IPS-15b (cell line): ENCODE data around the gene PARD3.

ENCODE experiments used
- H3K27me3 ChIP-seq: one replicate; pipeline ENCODE4 v1.6.1; 2013; ENCODE audit warnings: low read length; ENCODE audit not compliant: control insufficient read depth, insufficient read depth
- H3K36me3 ChIP-seq: one replicate; pipeline ENCODE4 v1.6.1; 2013; ENCODE audit warnings: low read length; ENCODE audit not compliant: control insufficient read depth, insufficient read depth
- H3K4me1 ChIP-seq: one replicate; pipeline ENCODE4 v1.6.1; 2013; ENCODE audit warnings: mild to moderate bottlenecking, low read length; ENCODE audit not compliant: control insufficient read depth, insufficient read depth
- H3K4me3 ChIP-seq: one replicate; pipeline ENCODE4 v1.5.1; 2013; ENCODE audit warnings: low read depth, low read length
- H3K9ac ChIP-seq: one replicate; pipeline ENCODE4 v1.6.1; 2013; ENCODE audit warnings: low read depth, mild to moderate bottlenecking, low read length
- H3K9me3 ChIP-seq: one replicate; pipeline ENCODE4 v1.6.1; 2013; ENCODE audit warnings: mild to moderate bottlenecking, low read length; ENCODE audit not compliant: control insufficient read depth, insufficient read depth

PARD3 gene

GRCh38 chr10:34587002-34587679 is 228.0 kb downstream of the PARD3 start:
- Histone ChIP-seq H3K4me3 (no peak overlapping the region), H3K9ac (no peak overlapping the region), H3K36me3 (no peaks in the 10 kb centered on the region), H3K27me3 (no peaks in the 10 kb centered on the region), H3K9me3 (no peaks in the 10 kb centered on the region), H3K4me1 (peaks cover 13% of the 10 kb centered on the region)

- Histone ChIP-seq H3K4me1 (peaks cover 13% of the 10 kb centered on the region), H3K4me3 (no peak overlapping the region), H3K36me3 (no peaks in the 10 kb centered on the region)
Observed at GRCh38 chr10:34585422-34586112, 229.5 kb downstream of the PARD3 start.

DNA sequence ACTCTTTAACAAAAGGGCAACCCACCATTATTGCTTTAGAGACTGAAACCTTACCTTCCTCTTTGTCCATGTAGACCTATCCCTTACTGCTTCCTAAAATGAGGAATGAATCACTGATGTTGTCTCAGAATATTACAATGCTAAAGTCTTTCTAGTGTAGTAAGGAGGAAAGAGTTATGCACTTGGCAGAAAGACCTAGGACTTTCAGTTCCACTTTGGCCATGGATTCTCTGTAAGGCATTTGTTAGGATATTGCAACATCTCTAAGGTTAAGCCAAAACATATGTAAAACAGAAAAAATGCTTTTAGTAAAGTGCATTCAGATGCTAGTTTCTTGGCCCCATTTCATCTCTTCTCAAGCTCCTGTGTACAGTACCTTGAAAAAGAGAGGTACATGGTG is 230.9 kb downstream of the PARD3 start:
- Histone ChIP-seq H3K4me1 (peaks cover 13% of the 10 kb centered on the region), H3K27me3 (no peaks in the 10 kb centered on the region)

More at GRCh38 chr10:34585422-34586112, 229.5 kb downstream of the PARD3 start:
- Histone ChIP-seq H3K27me3 (no peaks in the 10 kb centered on the region), H3K9ac (no peak overlapping the region), H3K9me3 (no peaks in the 10 kb centered on the region)

DNA sequence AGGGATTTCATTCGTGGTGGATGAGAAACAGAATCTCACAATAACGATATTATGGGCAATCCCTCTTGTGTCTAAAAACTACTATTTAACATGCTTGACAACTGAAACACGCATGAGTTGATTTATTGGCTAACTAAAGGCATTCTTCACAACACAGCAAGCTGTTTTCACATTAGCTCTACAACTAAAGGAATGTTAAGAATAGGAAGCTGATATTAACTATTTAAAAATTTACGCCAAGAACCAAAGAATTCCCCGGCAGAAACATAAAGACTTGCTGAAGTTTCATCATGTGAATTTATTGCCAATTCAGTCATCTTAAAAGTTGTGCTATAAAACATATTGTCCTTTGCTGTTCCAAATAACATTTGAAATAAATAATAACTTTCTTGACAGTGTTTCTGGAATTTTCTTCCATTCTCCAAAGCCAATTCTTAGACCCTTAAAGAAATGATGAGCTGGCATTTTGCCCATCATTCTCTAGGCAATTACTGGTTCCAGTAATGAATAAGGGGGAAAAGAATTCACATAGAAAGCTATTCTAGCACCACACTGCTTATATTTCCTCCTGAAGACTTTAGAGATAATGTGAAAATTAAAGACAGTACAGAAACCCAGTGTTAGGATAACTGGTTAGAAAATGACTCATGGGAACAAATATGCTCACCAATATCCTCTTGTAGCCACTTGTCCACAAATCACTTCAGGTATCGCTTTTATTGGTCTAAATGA is 233.1 kb downstream of the PARD3 start:
- H3K4me1 ChIP-seq: peaks cover 24% of the 10 kb centered on the region
- no peak overlapping the region for H3K9ac ChIP-seq
- H3K36me3 ChIP-seq: no peaks in the 10 kb centered on the region
- H3K9me3 ChIP-seq: no peaks in the 10 kb centered on the region
- H3K27me3 ChIP-seq: no peaks in the 10 kb centered on the region
- no peak overlapping the region for H3K4me3 ChIP-seq

More for the DNA sequence above, 230.9 kb downstream of the PARD3 start:
- H3K4me3 ChIP-seq: no peak overlapping the region
- no peaks in the 10 kb centered on the region for H3K9me3 ChIP-seq
- H3K36me3 ChIP-seq: no peaks in the 10 kb centered on the region
- H3K9ac ChIP-seq: no peak overlapping the region

DNA sequence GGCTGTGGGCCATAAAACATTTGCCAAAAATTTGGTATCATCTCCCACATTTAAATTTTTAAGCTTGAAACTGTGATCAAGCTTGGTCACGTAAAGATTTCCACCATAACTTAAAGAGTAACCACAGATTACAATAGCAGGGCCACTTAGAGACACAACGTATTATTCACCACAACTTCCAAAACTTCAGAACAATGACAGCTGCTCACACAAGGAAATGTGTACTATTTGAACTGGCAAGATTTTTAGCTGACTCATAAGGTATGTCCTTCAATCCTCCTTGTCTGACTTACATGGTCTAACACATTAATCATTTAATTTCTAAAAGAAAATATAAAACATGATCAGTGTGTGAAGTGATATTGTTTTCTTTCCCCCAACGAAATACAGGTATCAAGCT is 234.5 kb downstream of the PARD3 start:
- no peaks in the 10 kb centered on the region for H3K9me3 ChIP-seq
- H3K4me3 ChIP-seq: no peak overlapping the region
- no peaks in the 10 kb centered on the region for H3K27me3 ChIP-seq
- no peaks in the 10 kb centered on the region for H3K36me3 ChIP-seq
- H3K4me1 ChIP-seq: peaks cover 22% of the 10 kb centered on the region
- no peak overlapping the region for H3K9ac ChIP-seq

GRCh38 chr10:34580214-34580613 is 234.9 kb downstream of the PARD3 start:
- Histone ChIP-seq H3K4me3 (no peak overlapping the region), H3K36me3 (no peaks in the 10 kb centered on the region), H3K27me3 (no peaks in the 10 kb centered on the region), H3K4me1 (peaks cover 20% of the 10 kb centered on the region), H3K9me3 (no peaks in the 10 kb centered on the region), H3K9ac (no peak overlapping the region)

GRCh38 chr10:34578468-34578867 is 236.6 kb downstream of the PARD3 start:
- H3K9me3 ChIP-seq: no peaks in the 10 kb centered on the region

GRCh38 chr10:34576797-34577196 is 238.3 kb downstream of the PARD3 start:
- Histone ChIP-seq H3K4me3 (no peak overlapping the region), H3K9ac (no peak overlapping the region), H3K4me1 (peaks cover 17% of the 10 kb centered on the region), H3K36me3 (no peaks in the 10 kb centered on the region), H3K9me3 (no peaks in the 10 kb centered on the region), H3K27me3 (no peaks in the 10 kb centered on the region)

More at GRCh38 chr10:34578468-34578867, 236.6 kb downstream of the PARD3 start:
- Histone ChIP-seq H3K27me3 (no peaks in the 10 kb centered on the region), H3K4me3 (no peak overlapping the region), H3K9ac (no peak overlapping the region), H3K4me1 (peaks cover 17% of the 10 kb centered on the region), H3K36me3 (no peaks in the 10 kb centered on the region)

- Histone ChIP-seq H3K4me1 (peaks cover 17% of the 10 kb centered on the region), H3K4me3 (no peak overlapping the region), H3K9me3 (no peaks in the 10 kb centered on the region), H3K36me3 (no peaks in the 10 kb centered on the region), H3K27me3 (no peaks in the 10 kb centered on the region), H3K9ac (no peak overlapping the region)
Observed at GRCh38 chr10:34575882-34576281, 239.2 kb downstream of the PARD3 start.

DNA sequence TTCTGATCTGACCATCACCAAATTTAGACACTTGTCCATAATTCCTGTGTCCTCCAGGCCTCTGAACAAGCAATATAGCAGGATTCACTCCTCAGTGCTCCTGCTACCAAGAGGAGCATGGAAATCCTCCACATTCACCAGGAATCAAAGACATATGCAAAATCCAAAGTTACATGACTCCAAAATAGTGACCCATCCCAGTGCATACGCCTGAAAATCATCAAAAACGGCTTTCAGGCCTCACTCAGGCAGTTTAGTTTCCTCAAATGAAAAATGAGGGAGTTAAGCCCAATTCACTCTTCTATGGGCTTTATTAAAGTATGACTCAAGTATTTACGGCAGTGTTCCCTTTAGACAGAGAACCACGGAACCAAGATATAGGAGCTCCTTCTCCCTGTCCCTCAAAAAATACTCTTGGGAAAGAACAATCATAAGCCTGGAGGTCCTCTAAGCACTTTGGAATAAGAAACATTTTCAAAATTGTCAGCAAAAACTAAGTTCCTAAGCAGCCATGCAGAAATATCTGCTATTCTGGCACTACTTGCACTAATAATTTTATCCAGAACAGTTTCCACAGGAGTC is 240.7 kb downstream of the PARD3 start:
- Histone ChIP-seq H3K9ac (no peak overlapping the region), H3K36me3 (no peaks in the 10 kb centered on the region), H3K4me1 (peaks cover 17% of the 10 kb centered on the region), H3K9me3 (no peaks in the 10 kb centered on the region), H3K4me3 (no peak overlapping the region), H3K27me3 (no peaks in the 10 kb centered on the region)

DNA sequence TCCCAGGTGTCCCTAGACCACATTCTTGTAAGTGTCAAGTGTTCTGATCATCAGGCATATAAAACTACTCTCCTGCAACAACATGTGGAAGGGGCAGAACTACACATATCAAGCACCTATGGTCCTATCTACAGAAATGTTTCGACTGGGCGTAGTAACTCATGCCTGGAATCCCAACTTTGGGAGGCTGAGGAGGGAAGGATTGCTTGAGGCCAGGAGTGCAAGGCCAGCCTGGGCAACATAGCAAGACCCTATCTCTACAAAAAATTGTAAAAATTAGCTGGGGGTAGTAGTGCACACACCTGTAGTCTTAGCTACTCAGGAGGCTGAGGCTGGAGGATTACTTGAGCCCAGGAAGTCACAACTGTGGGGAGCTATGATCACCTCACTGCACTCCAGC is 244.2 kb downstream of the PARD3 start:
- Histone ChIP-seq H3K36me3 (no peaks in the 10 kb centered on the region), H3K9ac (no peak overlapping the region), H3K27me3 (no peaks in the 10 kb centered on the region), H3K9me3 (no peaks in the 10 kb centered on the region), H3K4me3 (no peak overlapping the region), H3K4me1 (peaks cover 10% of the 10 kb centered on the region)
